AG04450 (cell line): ENCODE measurements around the gene FOCAD. TPM values are rescaled to one million over a fixed set of nuclear protein-coding genes. Genes with fewer than 3 reads are reported as not detected.
A peak's percentile ranks its signal among the peaks of the same experiment; 100 is the strongest.

Source experiments
- CTCF ChIA-PET: fragments of 300-600, 350-600 bp; formaldehyde crosslinking; extraction: SDS; loops from one replicate; lab custom pipeline; 2022; ENCODE audit warnings: antibody characterized with exemption, inconsistent platforms; lab: Charles Lee
- POLR2A ChIA-PET: fragments of 350-600 bp; formaldehyde crosslinking; extraction: SDS; loops from one replicate; lab custom pipeline; 2021; ENCODE audit warnings: antibody characterized with exemption, inconsistent platforms; lab: Yijun Ruan, JAX
- DNase-seq: peaks from one replicate; pipeline ENCODE4 v3.0.0-alpha.2; 2011; ENCODE audit warnings: low read depth, low spot score
- H3K27ac ChIP-seq: one replicate; pipeline ENCODE4 v1.5.1; 2012; ENCODE audit warnings: low read depth, low read length, control low read depth
- H3K27me3 ChIP-seq: one replicate; pipeline ENCODE4 v1.6.0; 2012; ENCODE audit warnings: low read length; ENCODE audit not compliant: control insufficient read depth, insufficient read depth
- H3K4me3 ChIP-seq: 2 replicates; pipeline ENCODE4 v1.5.1; 2011; ENCODE audit warnings: mild to moderate bottlenecking, low read depth, low read length, control low read depth
- H3K9me3 ChIP-seq: 2 replicates; pipeline ENCODE4 v1.5.1; 2012; ENCODE audit warnings: low read length; ENCODE audit not compliant: control insufficient read depth, insufficient read depth
- polyA plus RNA-seq: library from polyadenylated mRNA; depleted of rRNA; stranded (reverse); fragments of >200 nt; gene quantifications from 2 replicates; pipeline ENCODE4 v1.2.3, GENCODE V29; 2011
- TF ChIP-seq, protein P1 (sequence below): IDR thresholded peaks from 2 replicates; pipeline ENCODE4 v1.5.1; 2011; ENCODE audit warnings: low read depth, low read length, control low read depth, inconsistent platforms

FOCAD gene
- polyA plus RNA-seq, 1 experiment = 49.7 TPM

DNA sequence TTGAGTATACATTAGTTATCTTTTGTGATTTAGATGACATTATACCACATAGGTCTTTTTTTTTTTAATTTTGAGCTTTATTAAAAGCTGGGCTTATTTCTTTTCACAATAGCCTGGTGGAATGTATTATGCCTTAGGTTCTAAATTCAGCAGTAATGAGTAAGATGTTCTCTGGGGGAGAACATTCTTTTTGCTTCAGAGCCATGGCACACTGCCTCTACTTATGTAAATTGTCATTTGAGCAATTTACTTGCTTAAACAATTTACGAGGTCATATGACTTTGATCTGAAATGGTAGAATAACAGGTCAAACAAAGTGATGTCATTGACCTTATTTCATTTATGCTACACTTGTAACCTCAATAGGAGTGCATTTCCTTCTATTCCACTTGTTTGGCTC, 154.2 kb downstream of the FOCAD start:
- H3K27ac ChIP-seq = no peak overlapping the region
- H3K9me3 ChIP-seq = no peaks in the 10 kb centered on the region
- H3K27me3 ChIP-seq = no peaks in the 10 kb centered on the region
- ChIA-PET CTCF (interaction anchor here (0.6 kb wide), 1 partner anchor 273 kb away, joined by 4 read pairs; no protein-coding TSS in a partner anchor), POLR2A (no interaction called here)
- TF ChIP-seq, protein P1, sequence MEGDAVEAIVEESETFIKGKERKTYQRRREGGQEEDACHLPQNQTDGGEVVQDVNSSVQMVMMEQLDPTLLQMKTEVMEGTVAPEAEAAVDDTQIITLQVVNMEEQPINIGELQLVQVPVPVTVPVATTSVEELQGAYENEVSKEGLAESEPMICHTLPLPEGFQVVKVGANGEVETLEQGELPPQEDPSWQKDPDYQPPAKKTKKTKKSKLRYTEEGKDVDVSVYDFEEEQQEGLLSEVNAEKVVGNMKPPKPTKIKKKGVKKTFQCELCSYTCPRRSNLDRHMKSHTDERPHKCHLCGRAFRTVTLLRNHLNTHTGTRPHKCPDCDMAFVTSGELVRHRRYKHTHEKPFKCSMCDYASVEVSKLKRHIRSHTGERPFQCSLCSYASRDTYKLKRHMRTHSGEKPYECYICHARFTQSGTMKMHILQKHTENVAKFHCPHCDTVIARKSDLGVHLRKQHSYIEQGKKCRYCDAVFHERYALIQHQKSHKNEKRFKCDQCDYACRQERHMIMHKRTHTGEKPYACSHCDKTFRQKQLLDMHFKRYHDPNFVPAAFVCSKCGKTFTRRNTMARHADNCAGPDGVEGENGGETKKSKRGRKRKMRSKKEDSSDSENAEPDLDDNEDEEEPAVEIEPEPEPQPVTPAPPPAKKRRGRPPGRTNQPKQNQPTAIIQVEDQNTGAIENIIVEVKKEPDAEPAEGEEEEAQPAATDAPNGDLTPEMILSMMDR = no peak
- DNase-seq = no peak
- no peak overlapping the region for H3K4me3 ChIP-seq

GRCh38 chr9:20844916-20845315, 160.9 kb downstream of the FOCAD start:
- TF ChIP-seq, protein P1 = no peak
- H3K9me3 ChIP-seq = no peaks in the 10 kb centered on the region
- H3K27ac ChIP-seq = no peak overlapping the region
- no peaks in the 10 kb centered on the region for H3K27me3 ChIP-seq
- no peak for DNase-seq
- no peak overlapping the region for H3K4me3 ChIP-seq
- ChIA-PET CTCF (no interaction called here), POLR2A (no interaction called here)

DNA sequence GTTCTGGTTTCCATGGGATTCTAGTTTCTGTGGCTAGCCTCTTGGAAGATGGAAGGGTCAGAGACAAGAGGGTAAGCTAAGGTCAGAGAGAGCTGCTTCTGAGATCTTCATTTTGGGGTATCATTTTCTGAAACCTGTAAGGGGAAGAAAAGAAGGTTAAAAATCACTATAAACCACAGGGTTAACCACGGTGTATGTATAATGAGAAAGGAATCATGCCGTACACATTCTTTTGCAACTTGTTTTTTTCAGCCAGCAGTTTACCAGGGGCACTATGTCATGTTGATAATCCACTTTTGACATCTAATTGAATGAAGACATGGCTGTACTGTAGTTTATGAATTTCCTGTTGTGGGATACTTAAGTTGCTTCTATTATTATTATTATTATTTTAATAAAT, 164.4 kb downstream of the FOCAD start:
- no peak overlapping the region for H3K27ac ChIP-seq
- H3K27me3 ChIP-seq = no peaks in the 10 kb centered on the region
- H3K4me3 ChIP-seq = no peak overlapping the region
- DNase-seq = no peak
- TF ChIP-seq, protein P1 = no peak
- ChIA-PET POLR2A (no interaction called here), CTCF (no interaction called here)
- H3K9me3 ChIP-seq = no peaks in the 10 kb centered on the region

- CTCF ChIA-PET = interaction anchor here (0.7 kb wide), 1 partner anchor 96 kb away, joined by 3 read pairs; no protein-coding TSS in a partner anchor
- no peaks in the 10 kb centered on the region for H3K9me3 ChIP-seq
- TF ChIP-seq, protein P1 = no peak
Observed at GRCh38 chr9:20853866-20854265, 169.8 kb downstream of the FOCAD start.

GRCh38 chr9:20854444-20854843, 170.4 kb downstream of the FOCAD start:
- DNase-seq = peak; percentile 53
- POLR2A ChIA-PET = interaction anchor here (0.6 to 1.5 kb wide), 2 partner anchors 170 to 232 kb away, joined by 3 read pairs; partner anchors contain the start of genes FOCAD and MLLT3

More at GRCh38 chr9:20853866-20854265, 169.8 kb downstream of the FOCAD start:
- no peak for DNase-seq
- no peak overlapping the region for H3K4me3 ChIP-seq
- no peaks in the 10 kb centered on the region for H3K27me3 ChIP-seq
- H3K27ac ChIP-seq = no peak overlapping the region
- POLR2A ChIA-PET = interaction anchor here (1.5 kb wide), 1 partner anchor 170 kb away, joined by 3 read pairs; the partner anchor contains the start of gene FOCAD

More at GRCh38 chr9:20854444-20854843, 170.4 kb downstream of the FOCAD start:
- H3K9me3 ChIP-seq = no peaks in the 10 kb centered on the region
- no peak overlapping the region for H3K27ac ChIP-seq
- TF ChIP-seq, protein P1 = no peak
- CTCF ChIA-PET = interaction anchor here (0.7 kb wide), 1 partner anchor 95 kb away, joined by 3 read pairs; no protein-coding TSS in a partner anchor
- no peak overlapping the region for H3K4me3 ChIP-seq
- H3K27me3 ChIP-seq = no peaks in the 10 kb centered on the region
